HEK293 (cell line): ENCODE measurements around the gene BRD1.

ENCODE experiments used
- CTCF ChIA-PET: fragments of 350-600 bp; formaldehyde crosslinking; extraction: SDS; loops from one replicate; lab custom pipeline; 2021; ENCODE audit warnings: antibody characterized with exemption; lab: Yijun Ruan, JAX
- POLR2A ChIA-PET: fragments of 300-600 bp; formaldehyde crosslinking; extraction: SDS; loops from one replicate; lab custom pipeline; 2020; ENCODE audit warnings: antibody characterized with exemption, inconsistent platforms; lab: Yijun Ruan, JAX
- H3K27ac ChIP-seq: fragments of 200-500 bp; sonication (Bioruptor generic); 2 replicates; pipeline ENCODE4 v1.5.1; 2014; ENCODE audit warnings: low read depth, low read length, control low read depth, inconsistent platforms; ENCODE audit errors: extremely low read depth
- H3K36me3 ChIP-seq, 2 experiments: fragments of 200-500 bp in 1 of 2; sonication (Bioruptor generic) in 1 of 2; 1 replicate in 1 of 2; 2 replicates in 1 of 2; pipeline ENCODE4 v1.5.1; 2014 to 2017; ENCODE audit warnings: inconsistent platforms in 2 of 2, low read length in 2 of 2; ENCODE audit not compliant: control insufficient read depth in 2 of 2, insufficient read depth in 1 of 2
- H3K4me1 ChIP-seq: fragments of 200-500 bp; sonication (Bioruptor generic); 2 replicates; pipeline ENCODE4 v1.5.1; 2014; ENCODE audit warnings: mild to moderate bottlenecking, low read length, inconsistent platforms; ENCODE audit not compliant: control insufficient read depth, insufficient read depth
- H3K4me3 ChIP-seq: 2 replicates; pipeline ENCODE4 v1.5.1; 2011; ENCODE audit warnings: low read depth, mild to moderate bottlenecking, control low read depth, low read length, moderate library complexity
- H3K9me3 ChIP-seq: fragments of 200-500 bp; sonication (Bioruptor generic); 2 replicates; pipeline ENCODE4 v1.5.1; 2014; ENCODE audit warnings: low read depth, low read length, inconsistent platforms; ENCODE audit not compliant: control insufficient read depth, insufficient read depth
- HOXC10 ChIP-seq: sonication (generic); formaldehyde crosslinking; IDR thresholded peaks from 2 replicates; pipeline ENCODE4 v1.8.1; 2023; ENCODE audit warnings: mild to moderate bottlenecking, missing genetic modification reagents
- INSM2 ChIP-seq: fragments of 450-650 bp; formaldehyde crosslinking; IDR thresholded peaks from 2 replicates; pipeline ENCODE4 v1.5.1; 2016; ENCODE audit warnings: missing biosample characterization, missing genetic modification characterization
- PATZ1 ChIP-seq: fragments of 450-650 bp; formaldehyde crosslinking; IDR thresholded peaks from 2 replicates; pipeline ENCODE4 v1.5.1; 2016; ENCODE audit warnings: missing biosample characterization, missing genetic modification characterization
- PRDM10 ChIP-seq: fragments of 450-650 bp; formaldehyde crosslinking; IDR thresholded peaks from 2 replicates; pipeline ENCODE4 v1.5.1; 2016; ENCODE audit warnings: missing biosample characterization, missing genetic modification characterization
- REPIN1 ChIP-seq: fragments of 450-650 bp; formaldehyde crosslinking; IDR thresholded peaks from 2 replicates; pipeline ENCODE4 v1.5.1; 2017; ENCODE audit warnings: missing biosample characterization, missing genetic modification characterization, low read depth
- ZBTB6 ChIP-seq: fragments of 450-650 bp; formaldehyde crosslinking; IDR thresholded peaks from 2 replicates; pipeline ENCODE4 v1.5.1; 2017; ENCODE audit warnings: missing biosample characterization, missing genetic modification characterization
- ZFP41 ChIP-seq: fragments of 450-650 bp; formaldehyde crosslinking; IDR thresholded peaks from 2 replicates; pipeline ENCODE4 v1.5.1; 2016; ENCODE audit warnings: missing biosample characterization, missing genetic modification characterization, borderline replicate concordance
- ZFP69B ChIP-seq: fragments of 450-650 bp; formaldehyde crosslinking; IDR thresholded peaks from 2 replicates; pipeline ENCODE4 v1.5.1; 2016; ENCODE audit warnings: missing biosample characterization, missing genetic modification characterization
- ZNF146 ChIP-seq: fragments of 450-650 bp; formaldehyde crosslinking; IDR thresholded peaks from 2 replicates; pipeline ENCODE4 v1.5.1; 2016; ENCODE audit warnings: missing biosample characterization, missing genetic modification characterization
- ZNF175 ChIP-seq: fragments of 450-650 bp; formaldehyde crosslinking; IDR thresholded peaks from 2 replicates; pipeline ENCODE4 v1.5.1; 2016; ENCODE audit warnings: missing biosample characterization, missing genetic modification characterization
- ZNF2 ChIP-seq: fragments of 450-650 bp; formaldehyde crosslinking; IDR thresholded peaks from 2 replicates; pipeline ENCODE4 v1.5.1; 2016; ENCODE audit warnings: missing biosample characterization, missing genetic modification characterization
- ZNF202 ChIP-seq: fragments of 450-650 bp; formaldehyde crosslinking; IDR thresholded peaks from 2 replicates; pipeline ENCODE4 v1.5.1; 2016; ENCODE audit warnings: missing biosample characterization, missing genetic modification characterization, borderline replicate concordance
- ZNF214 ChIP-seq: fragments of 450-650 bp; formaldehyde crosslinking; IDR thresholded peaks from 2 replicates; pipeline ENCODE4 v1.5.1; 2017; ENCODE audit warnings: missing biosample characterization, mild to moderate bottlenecking, missing genetic modification characterization, borderline replicate concordance
- ZNF239 ChIP-seq: fragments of 450-650 bp; formaldehyde crosslinking; IDR thresholded peaks from 2 replicates; pipeline ENCODE4 v1.5.1; 2016; ENCODE audit warnings: missing biosample characterization, missing genetic modification characterization
- ZNF335 ChIP-seq: fragments of 450-650 bp; formaldehyde crosslinking; conservative IDR thresholded peaks from 2 replicates; pipeline ENCODE4 v1.5.1; 2016; ENCODE audit warnings: missing biosample characterization, missing genetic modification characterization
- ZNF354C ChIP-seq: fragments of 450-650 bp; formaldehyde crosslinking; IDR thresholded peaks from 2 replicates; pipeline ENCODE4 v1.5.1; 2016; ENCODE audit warnings: missing biosample characterization, missing genetic modification characterization, low read depth, borderline replicate concordance
- ZNF521 ChIP-seq: fragments of 450-650 bp; formaldehyde crosslinking; IDR thresholded peaks from 2 replicates; pipeline ENCODE4 v1.5.1; 2017; ENCODE audit warnings: missing biosample characterization, mild to moderate bottlenecking, missing genetic modification characterization
- ZNF529 ChIP-seq: fragments of 450-650 bp; formaldehyde crosslinking; IDR thresholded peaks from 2 replicates; pipeline ENCODE4 v1.5.1; 2017; ENCODE audit warnings: missing genetic modification characterization, missing biosample characterization; ENCODE audit not compliant: insufficient replicate concordance
- ZNF530 ChIP-seq: fragments of 450-650 bp; formaldehyde crosslinking; IDR thresholded peaks from 2 replicates; pipeline ENCODE4 v1.5.1; 2016; ENCODE audit warnings: low read depth, missing biosample characterization, missing genetic modification characterization
- ZNF544 ChIP-seq: fragments of 450-650 bp; formaldehyde crosslinking; IDR thresholded peaks from 2 replicates; pipeline ENCODE4 v1.5.0; 2017; ENCODE audit warnings: missing biosample characterization, missing genetic modification characterization
- ZNF654 ChIP-seq: fragments of 450-650 bp; formaldehyde crosslinking; IDR thresholded peaks from 2 replicates; pipeline ENCODE4 v1.5.1; 2016; ENCODE audit warnings: low read depth, missing biosample characterization, missing genetic modification characterization
- ZNF701 ChIP-seq: fragments of 450-650 bp; formaldehyde crosslinking; IDR thresholded peaks from 2 replicates; pipeline ENCODE4 v1.5.1; 2016; ENCODE audit warnings: missing biosample characterization, missing genetic modification characterization

The BRD1 gene

GRCh38 chr22:49783926-49784629 is 43.6 kb downstream of the BRD1 start:
- H3K4me1 ChIP-seq = no peaks in the 10 kb centered on the region
- POLR2A ChIA-PET = no interaction called here
- CTCF ChIA-PET = no interaction called here
- peaks cover 15 to 96% of the 10 kb centered on the region in 2 experiments for H3K36me3 ChIP-seq
- H3K9me3 ChIP-seq = no peaks in the 10 kb centered on the region
- H3K4me3 ChIP-seq = no peak overlapping the region
- H3K27ac ChIP-seq = no peak overlapping the region
- TF ChIP-seq REPIN1 (tag by site-specific recombination) = no peak
- no peak for TF ChIP-seq ZNF701 (tag by site-specific recombination)
- no peak for TF ChIP-seq ZNF530 (tag by site-specific recombination)
- TF ChIP-seq ZNF529 (tag by site-specific recombination) = no peak
- no peak for TF ChIP-seq ZFP69B
- TF ChIP-seq PRDM10 = no peak
- TF ChIP-seq ZNF214 = no peak
- no peak for TF ChIP-seq ZNF2 (tag by site-specific recombination)
- no peak for TF ChIP-seq ZNF146
- TF ChIP-seq ZNF654 = no peak
- TF ChIP-seq ZNF175 (tag by site-specific recombination) = no peak
- TF ChIP-seq ZNF335 = no peak
- TF ChIP-seq ZNF239 (tag by site-specific recombination) = no peak
- no peak for TF ChIP-seq ZNF202 (tag by site-specific recombination)
- no peak for TF ChIP-seq PATZ1 (tag by site-specific recombination)
- TF ChIP-seq ZNF354C (tag by site-specific recombination) = no peak
- TF ChIP-seq ZBTB6 (tag by site-specific recombination) = no peak

GRCh38 chr22:49783036-49783746 is 44.5 kb downstream of the BRD1 start:
- Histone ChIP-seq H3K9me3 (no peaks in the 10 kb centered on the region), H3K4me3 (no peak overlapping the region), H3K4me1 (no peaks in the 10 kb centered on the region), H3K27ac (no peak overlapping the region), H3K36me3 (peaks cover 22 to 92% of the 10 kb centered on the region in 2 experiments)
- CTCF ChIA-PET = no interaction called here
- POLR2A ChIA-PET = no interaction called here
- TF ChIP-seq INSM2 (no peak), HOXC10 (CRISPR knock-in tag) (no peak), ZFP41 (tag by site-specific recombination) (no peak), ZNF544 (tag by site-specific recombination) (no peak), ZNF521 (tag by site-specific recombination) (no peak)
